Activated T-helper 1 cell treated with Interleukin-2 at 50 U/mL for 16 hours (primary cell): ENCODE measurements around the gene GALNT13.
"Not testable (repeated sequence)": the region's sequence is repeated elsewhere in the genome, so short reads cannot be mapped to it uniquely, and the experiment has no call there.

Source experiments
- DNase-seq: peaks from one replicate; pipeline ENCODE4 v3.0.0-alpha.2; 2020; ENCODE audit warnings: low read depth

The GALNT13 gene

DNA sequence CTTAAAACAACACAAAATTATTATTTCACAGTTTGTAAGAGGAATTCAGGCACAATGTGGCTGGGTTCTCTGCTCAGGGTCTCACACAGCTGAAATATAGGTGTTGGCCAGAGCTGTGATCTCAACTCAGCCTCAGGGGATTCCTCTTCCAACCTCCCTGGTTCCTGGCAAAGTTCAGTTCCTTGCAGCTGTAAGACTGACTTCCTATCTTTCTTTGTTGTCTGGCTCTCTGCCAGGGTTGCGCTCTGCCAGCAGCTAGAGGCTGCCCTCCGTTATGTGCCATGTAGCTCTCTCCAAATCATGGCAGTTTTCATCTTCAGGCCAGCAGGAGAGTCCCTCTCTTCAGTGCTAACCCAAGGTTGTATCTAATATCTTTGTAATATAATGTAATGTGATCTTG is 554.3 kb downstream of the GALNT13 start:
- DNase-seq: no peak

- DNase-seq: no peak
These were observed 555.7 kb downstream of the GALNT13 start for GRCh38 chr2:154427453-154427852.

DNA sequence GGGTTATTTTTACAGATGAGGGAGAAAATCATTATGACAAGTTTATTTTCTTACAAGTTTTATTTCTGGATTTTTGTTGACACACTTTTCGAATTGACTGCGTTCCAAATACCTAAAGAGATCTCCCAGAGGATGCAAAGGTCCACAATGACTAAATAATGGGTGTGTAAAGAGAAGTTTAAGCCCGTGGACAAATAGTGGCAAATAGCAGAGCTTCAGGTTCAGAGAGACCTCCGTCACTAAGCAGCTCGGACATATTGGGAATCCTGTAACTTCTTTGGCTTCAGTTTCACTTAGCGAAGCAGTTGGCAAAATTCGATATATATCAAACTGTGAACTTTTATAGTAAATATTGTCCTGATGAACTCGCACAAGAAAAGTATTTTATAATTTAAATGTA is 556.3 kb downstream of the GALNT13 start:
- no peak for DNase-seq

- DNase-seq: no peak
These were observed 561.3 kb downstream of the GALNT13 start for GRCh38 chr2:154433010-154433409.

- DNase-seq: no peak
These were observed 565.4 kb downstream of the GALNT13 start for GRCh38 chr2:154437104-154437503.

- DNase-seq: no peak
These were observed 567.4 kb downstream of the GALNT13 start for GRCh38 chr2:154439156-154439555.

DNA sequence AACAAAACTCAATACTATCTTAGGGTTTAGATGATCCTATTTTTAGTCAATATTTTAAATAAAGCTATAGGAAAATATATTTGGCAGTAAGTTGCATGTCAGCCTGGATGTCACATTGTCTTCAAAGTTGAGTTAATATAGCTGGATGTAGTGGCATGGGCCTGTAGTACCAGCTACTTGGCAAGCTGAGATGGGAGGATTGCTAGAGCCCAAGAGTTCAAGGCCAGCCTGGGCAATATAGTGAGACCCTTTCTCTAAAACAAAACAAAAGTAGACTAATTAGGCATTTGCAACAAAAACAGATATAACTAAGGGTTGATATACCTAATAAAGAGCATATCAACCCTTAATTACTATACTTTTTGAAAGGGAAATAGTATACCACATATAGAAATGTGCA is 572.2 kb downstream of the GALNT13 start:
- no peak for DNase-seq

- no peak for DNase-seq
These were observed 574.6 kb downstream of the GALNT13 start for GRCh38 chr2:154446324-154446723.

GRCh38 chr2:154447727-154448418 is 576.2 kb downstream of the GALNT13 start:
- no peak for DNase-seq

DNA sequence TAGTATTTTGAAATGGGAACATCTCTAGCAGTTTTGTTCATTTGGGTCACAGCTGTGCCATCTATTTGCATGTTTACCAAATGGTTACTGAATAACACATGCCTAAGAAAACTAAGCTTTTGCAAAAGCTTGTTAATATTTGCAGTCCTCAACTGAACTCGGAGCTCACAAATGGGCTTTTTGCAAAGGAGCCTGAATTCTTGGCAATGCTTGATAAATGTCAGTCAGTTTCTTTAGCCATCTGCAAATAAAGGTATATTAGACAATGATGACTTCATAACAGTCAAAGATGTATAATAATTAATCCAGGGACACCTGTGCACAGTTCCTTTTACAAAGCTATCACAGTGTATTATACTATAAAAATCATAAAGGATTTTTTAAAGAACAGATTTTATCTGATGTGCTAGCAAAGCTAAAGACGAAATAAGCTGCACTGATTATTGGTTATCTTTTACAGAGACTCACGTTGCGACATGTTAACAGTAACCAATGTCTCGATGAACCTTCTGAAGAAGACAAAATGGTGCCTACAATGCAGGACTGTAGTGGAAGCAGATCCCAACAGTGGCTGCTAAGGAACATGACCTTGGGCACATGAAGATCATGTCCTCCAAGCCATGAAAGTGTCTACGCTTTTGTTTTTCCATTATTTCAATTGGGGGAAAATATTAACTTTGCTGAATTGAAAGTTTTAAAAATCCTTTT is 578.4 kb downstream of the GALNT13 start:
- no peak for DNase-seq

DNA sequence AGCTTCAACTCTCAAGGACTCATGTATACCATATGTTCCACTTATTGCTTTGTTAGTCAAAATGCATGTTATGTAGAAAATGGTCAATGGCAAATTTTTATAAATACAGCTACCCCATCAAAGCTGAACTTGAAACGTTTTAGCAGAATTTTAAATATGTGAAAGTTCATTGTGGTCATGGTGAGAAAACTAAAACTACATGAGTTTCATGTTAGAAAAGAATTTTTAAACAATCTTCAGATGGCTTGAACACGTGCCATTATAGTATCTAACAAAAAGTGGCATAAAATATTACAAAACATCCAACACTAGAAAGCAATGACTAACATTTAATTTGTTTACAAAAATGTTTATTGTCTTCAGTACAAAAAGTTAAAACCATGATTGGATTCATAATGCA is 580.7 kb downstream of the GALNT13 start:
- DNase-seq: no peak

DNA sequence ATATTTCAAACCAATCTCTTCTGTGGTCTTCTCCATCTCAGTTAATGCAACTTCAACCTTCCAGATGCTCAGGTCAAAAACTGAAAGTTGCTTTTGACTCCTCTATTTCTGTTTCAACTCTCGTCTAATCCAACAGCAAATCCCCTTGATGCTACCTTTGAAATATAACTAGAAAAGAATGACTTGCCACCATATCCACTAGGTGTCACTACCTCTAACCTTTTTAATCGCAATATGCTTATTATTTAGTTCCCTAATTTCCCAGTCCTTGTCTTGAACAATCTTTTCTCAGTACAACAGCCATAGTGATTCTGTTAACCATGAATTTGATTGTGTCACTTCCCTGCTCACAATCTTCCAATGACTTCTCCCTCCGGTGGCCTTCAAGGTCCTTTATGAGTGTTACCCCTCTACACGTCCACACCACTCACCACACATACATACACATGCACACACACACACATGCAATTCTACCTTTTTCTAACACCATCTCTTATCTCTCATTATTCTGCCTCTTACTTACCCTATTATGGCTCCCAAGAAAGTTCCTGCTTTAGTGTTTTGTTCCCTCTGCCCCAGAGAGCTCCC is 581.3 kb downstream of the GALNT13 start:
- DNase-seq: no peak

DNA sequence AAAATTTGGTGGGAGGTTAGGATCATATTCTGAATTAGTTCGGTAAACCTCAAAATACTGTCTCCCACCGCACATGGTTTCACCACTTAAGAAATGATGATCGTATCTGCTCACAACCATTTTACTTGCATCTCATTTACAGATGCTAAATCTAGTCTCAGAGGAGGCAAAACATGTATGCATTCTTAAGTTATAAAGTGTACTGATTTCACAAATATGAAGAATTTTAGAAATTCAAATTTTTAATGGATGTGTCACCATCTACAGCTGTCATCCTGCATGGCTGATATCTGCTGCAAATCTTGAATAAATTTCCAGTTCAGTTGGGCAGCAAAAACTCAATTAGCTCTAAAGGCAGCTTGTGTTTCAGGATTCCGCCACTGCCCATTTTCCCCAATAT is 583.4 kb downstream of the GALNT13 start:
- no peak for DNase-seq

DNA sequence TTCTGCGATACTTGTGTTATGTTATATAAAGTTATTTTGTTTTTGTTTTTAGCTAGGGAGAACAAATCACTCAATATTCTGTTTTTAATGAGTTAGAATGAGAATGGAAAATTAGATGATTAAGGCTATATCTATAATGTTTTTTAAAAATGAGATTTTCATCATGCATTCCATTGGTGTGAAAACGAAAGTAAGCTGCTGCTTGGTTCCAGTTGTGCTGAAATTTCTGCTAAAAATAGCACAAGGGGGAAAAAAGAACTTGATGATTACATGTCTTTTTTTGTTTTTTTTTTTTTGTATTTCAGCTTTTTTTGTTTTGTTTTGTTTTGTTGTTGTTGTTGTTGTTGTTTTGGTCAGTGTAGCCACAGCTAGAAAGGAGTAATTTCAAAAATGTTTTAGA is 584.1 kb downstream of the GALNT13 start:
- no peak for DNase-seq

DNA sequence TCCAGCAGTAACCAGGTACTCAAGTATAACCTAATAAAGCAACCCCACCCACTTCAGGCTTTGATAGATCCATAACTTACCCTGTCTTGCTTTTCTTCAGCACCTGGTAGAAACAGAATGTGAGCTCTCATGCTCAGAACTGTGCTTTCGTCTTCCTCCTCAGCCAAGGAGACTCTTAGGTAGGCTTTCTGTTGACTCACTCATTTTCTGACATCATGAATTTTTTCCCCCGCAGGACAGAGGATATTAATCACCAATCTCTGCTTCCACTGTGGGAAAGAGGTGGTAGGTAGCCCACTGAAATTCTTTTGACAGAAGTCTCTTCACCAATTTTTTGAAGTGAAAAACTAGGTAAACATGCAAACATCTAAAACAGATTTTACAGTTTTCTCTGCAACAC is 585.6 kb downstream of the GALNT13 start:
- no peak for DNase-seq

DNA sequence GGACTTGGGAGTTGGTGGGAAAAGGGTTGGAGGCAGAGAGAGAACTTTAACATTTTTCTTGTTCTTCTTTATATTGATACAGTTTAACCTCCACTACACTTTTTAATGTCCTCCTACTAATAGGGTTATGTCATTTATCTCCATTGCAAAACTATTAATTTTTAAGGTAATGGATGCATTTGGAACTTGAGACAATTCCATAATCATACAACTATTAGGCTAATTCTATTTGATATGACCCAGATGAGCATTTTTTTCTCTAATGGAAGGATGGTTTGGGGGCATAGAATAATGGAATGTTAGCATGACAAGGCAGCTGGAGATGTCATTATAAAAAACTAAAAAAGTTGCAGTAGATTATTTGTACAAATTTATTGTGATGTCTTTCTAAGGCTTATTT is 587.6 kb downstream of the GALNT13 start:
- DNase-seq: no peak

GRCh38 chr2:154462634-154463033 is 590.9 kb downstream of the GALNT13 start:
- no peak for DNase-seq

GRCh38 chr2:154466226-154466625 is 594.5 kb downstream of the GALNT13 start:
- no peak for DNase-seq

DNA sequence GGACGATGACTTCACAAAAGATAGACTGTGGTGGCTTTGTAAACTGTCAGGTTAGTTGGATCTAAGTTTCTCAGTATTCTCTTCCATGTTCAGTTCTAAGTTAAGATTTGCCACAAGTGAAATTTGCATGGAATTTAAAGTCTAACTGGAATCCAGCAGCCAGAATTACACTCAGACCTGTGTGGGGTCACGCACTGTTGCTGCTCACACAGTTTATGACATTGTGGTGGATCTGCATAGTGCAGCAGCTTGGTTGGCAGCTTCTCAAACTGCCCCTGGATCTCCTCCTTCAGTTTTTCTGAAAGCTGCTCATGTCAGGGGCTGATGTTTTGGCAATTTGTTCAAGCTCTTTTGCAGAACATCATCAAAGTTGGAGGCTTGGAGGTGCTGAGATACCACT is 598.7 kb downstream of the GALNT13 start:
- DNase-seq: no peak

GRCh38 chr2:154471492-154471891 is 599.8 kb downstream of the GALNT13 start:
- not testable (repeated sequence) for DNase-seq

DNA sequence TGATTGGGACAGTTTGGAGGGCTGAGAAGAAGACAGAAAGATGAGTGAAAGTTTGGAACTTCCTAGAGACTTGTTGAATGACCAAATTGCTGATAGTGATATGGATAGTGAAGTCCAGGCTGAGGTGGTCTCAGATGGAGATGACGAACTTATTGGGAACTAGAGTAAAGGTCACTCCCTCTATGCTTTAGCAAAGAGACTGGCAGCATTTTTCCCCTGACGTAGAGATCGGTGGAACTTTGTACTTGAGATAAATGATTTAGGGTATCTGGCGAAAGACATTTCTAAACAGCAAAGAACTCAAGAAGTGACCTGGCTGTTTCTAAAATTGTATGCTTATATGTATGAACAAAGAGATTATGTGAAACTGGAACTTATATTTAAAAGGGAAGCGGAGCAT is 605.6 kb downstream of the GALNT13 start:
- DNase-seq: no peak

DNA sequence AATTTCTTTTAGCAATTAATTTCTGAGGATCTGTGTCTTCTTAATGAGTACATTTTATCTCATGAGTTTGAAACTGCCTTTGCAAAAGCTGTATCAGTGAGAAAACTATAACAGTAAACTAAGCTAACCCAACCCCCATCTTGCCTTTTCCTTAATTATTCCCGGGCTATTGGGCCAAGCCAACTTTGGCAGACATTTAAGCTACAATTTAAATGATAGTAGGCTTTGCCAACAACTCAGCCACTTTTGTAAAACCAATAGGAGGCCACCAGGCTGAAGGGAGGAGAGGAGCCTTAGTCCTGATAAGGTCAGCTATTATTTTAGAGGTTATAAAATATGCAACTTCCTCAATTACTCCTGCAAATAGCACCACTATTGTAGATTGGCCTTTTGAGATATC is 608.8 kb downstream of the GALNT13 start:
- DNase-seq: no peak

DNA sequence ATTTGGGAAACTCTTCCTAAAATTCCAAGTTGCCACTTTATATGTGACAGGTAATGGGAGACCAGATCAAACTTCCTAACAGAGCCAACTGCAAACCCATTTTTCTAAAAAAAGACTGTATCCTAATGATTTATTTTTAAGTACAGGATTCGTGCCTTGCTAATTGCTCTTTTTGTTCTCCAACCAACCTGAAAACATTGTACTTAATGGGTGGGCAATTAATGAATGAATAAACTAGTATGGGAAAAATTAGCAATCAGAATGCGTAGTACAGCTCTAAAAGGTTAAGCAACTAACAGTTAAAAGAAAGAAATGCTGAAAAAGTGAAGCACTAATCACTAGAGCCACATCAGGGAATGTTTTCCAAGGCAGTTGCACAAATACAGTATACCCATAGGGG is 609.6 kb downstream of the GALNT13 start:
- no peak for DNase-seq
